HG03060 (cell line): Measurements from ENCODE around the gene ASGR2.
A peak's percentile ranks its signal among the peaks of the same experiment; 100 is the strongest.
"Not testable (repeated sequence)": the region's sequence is repeated elsewhere in the genome, so short reads cannot be mapped to it uniquely, and the experiment has no call there.

ENCODE experiments used
- ATAC-seq: cut with Tn5 transposase; IDR thresholded peaks from one replicate; pipeline ENCODE4 v1.9.1; 2021; ENCODE audit warnings: low read depth, moderate number of reproducible peaks; ENCODE audit not compliant: unreplicated experiment

The ASGR2 gene

GRCh38 chr17:7114241-7114874 lies at the start of gene ASGR2:
TSS of gene ASGR2 (minus strand) at chr17:7114822. CDS start at chr17:7114240, 582 bp downstream.
- no peak for ATAC-seq

GRCh38 chr17:7159571-7159970 lies 44.9 kb upstream of the ASGR2 start:
- ATAC-seq, result not testable (repeated sequence)

GRCh38 chr17:7158424-7158823 lies 43.8 kb upstream of the ASGR2 start:
- not testable (repeated sequence) for ATAC-seq

GRCh38 chr17:7156342-7156940 lies 41.8 kb upstream of the ASGR2 start:
- no peak for ATAC-seq

- ATAC-seq, result no peak
Measured at GRCh38 chr17:7147772-7148171, 33.1 kb upstream of the ASGR2 start.

GRCh38 chr17:7146115-7146514 lies 31.5 kb upstream of the ASGR2 start:
- ATAC-seq, result no peak

- no peak for ATAC-seq
Measured at GRCh38 chr17:7144213-7144612, 29.6 kb upstream of the ASGR2 start.

GRCh38 chr17:7141824-7142223 lies 27.2 kb upstream of the ASGR2 start:
- ATAC-seq, result no peak

- no peak for ATAC-seq
Measured at GRCh38 chr17:7139400-7139799, 24.8 kb upstream of the ASGR2 start.

- no peak for ATAC-seq
Measured at GRCh38 chr17:7138800-7139381, 24.3 kb upstream of the ASGR2 start.

- no peak for ATAC-seq
Measured at GRCh38 chr17:7137171-7137943, 22.7 kb upstream of the ASGR2 start.

GRCh38 chr17:7136266-7136877 lies 21.8 kb upstream of the ASGR2 start:
- no peak for ATAC-seq

- ATAC-seq, result no peak
Measured at GRCh38 chr17:7133916-7134315, 19.3 kb upstream of the ASGR2 start.

GRCh38 chr17:7133424-7133823 lies 18.8 kb upstream of the ASGR2 start:
- ATAC-seq, result no peak

GRCh38 chr17:7132511-7133094 lies 18.0 kb upstream of the ASGR2 start:
- ATAC-seq, result peak; percentile 60

GRCh38 chr17:7131423-7131791 lies 16.8 kb upstream of the ASGR2 start:
- no peak for ATAC-seq

GRCh38 chr17:7130621-7131422 lies 16.2 kb upstream of the ASGR2 start:
- ATAC-seq, result no peak

GRCh38 chr17:7129311-7129710 lies 14.7 kb upstream of the ASGR2 start:
- no peak for ATAC-seq

- ATAC-seq, result no peak
Measured at GRCh38 chr17:7128160-7128559, 13.5 kb upstream of the ASGR2 start.

GRCh38 chr17:7127501-7127900 lies 12.9 kb upstream of the ASGR2 start:
- ATAC-seq, result not testable (repeated sequence)
